ENCODE results near the gene SMARCAL1.

SMARCAL1 gene

GRCh38 chr2:216392945-216393840 lies 19.1 kb upstream of the SMARCAL1 start:
- no peak for DNase-seq (ENCODE audit: low spot score)

DNA sequence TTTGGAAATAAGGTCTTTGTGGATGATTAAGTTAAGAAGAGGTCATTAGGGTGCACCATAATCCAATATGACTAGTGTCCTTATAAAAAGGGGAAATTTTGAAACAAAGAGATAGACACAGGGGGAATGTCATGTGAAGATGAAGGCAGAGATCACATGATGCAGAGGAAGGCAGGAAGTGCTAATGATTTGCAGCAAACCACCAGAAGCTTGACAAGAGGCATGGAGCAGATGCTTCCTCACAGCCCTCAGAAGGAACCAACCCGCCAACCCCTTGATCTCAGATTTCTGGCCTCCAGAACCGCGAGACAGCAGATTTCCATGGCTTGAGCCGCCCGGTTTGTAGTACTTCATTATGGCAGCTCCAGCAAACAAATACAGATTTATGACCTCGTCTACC lies 17.4 kb upstream of the SMARCAL1 start:
- no peak for DNase-seq (ENCODE audit: low spot score)

DNA sequence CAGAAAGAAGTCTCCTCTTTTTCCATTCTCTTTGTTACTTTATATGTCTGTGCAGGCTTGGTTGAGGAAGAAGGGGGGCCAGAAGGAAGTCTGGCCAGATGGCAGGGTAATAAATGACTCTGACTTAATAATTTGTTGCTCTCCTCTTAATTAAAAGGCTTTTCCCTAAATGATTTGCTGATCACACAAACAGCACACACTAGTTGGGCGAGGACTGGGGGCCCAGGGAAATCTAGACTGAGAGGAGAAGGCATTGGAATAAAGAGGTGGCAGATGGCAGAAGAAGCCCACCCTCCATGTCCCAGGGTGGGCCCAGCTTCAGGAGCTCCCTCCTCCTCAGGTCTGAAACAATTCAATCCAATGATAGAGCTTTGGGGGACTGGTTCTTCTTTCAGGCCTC lies 12.7 kb upstream of the SMARCAL1 start:
- DNase-seq (ENCODE audit: low spot score): no peak

DNA sequence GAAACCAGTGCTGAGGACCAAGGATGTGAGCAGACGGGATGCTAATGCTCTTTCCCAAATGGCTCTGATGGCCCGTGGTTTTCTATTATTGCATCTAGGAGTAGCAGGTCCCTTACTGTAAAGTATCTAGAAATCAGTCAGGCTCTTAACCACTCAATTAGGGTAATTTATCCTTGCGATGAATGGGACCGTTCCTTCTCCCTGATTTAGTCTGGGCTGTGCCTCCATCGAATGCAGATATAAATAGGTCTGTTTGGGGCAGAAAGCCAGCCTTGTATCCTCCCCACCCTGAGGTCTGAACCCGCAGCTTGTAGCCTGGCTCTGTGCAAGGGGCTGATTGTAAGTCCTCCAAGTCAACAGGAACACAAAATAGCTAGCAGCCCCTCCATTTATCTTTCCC lies 9.5 kb upstream of the SMARCAL1 start:
- no peak for DNase-seq (ENCODE audit: low spot score)

DNA sequence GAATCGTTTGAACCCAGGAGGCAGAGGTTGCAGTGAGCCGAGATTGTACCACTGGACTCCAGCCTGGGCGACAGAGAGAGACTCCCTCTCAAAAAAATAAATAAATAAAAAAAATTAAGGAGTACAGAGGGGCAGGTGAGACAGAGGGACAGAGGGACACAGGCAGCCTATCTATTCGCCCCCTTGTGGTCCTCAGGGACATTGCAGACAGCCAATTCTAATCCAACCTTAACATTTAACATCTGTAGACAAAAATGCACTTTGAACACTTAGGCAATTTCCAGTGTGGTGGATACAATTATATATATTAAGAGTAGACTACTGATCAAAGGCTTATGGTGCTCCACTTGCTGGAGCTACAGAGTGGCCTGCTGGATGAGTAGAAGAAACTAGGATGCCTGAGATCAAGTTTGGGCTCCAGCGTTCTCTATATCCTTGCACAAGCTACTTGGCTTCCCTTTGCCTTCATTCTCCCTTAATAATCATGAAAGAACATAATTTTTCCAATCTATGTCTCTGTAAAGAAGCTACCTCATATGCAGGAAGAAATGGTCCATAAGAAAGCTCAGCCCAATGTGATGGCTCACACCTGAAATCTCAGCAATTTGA lies 8.2 kb upstream of the SMARCAL1 start:
- DNase-seq (ENCODE audit: low spot score): peak; percentile 42

- DNase-seq (ENCODE audit: low spot score): no peak
Measured at GRCh38 chr2:216405588-216405987, 6.7 kb upstream of the SMARCAL1 start.

- no peak for DNase-seq (ENCODE audit: low spot score)
Measured at GRCh38 chr2:216406826-216407225, 5.5 kb upstream of the SMARCAL1 start.

- no peak for DNase-seq (ENCODE audit: low spot score)
Measured at GRCh38 chr2:216408426-216409290, 3.6 kb upstream of the SMARCAL1 start.

GRCh38 chr2:216410550-216410949 lies 1.7 kb upstream of the SMARCAL1 start:
- DNase-seq (ENCODE audit: low spot score): no peak

GRCh38 chr2:216413882-216414281 lies 1.6 kb downstream of the SMARCAL1 start:
- no peak for DNase-seq (ENCODE audit: low spot score)

GRCh38 chr2:216414772-216415319 lies 2.6 kb downstream of the SMARCAL1 start:
- no peak for DNase-seq (ENCODE audit: low spot score)

- no peak for DNase-seq (ENCODE audit: low spot score)
Measured at GRCh38 chr2:216415541-216415940, 3.3 kb downstream of the SMARCAL1 start.

DNA sequence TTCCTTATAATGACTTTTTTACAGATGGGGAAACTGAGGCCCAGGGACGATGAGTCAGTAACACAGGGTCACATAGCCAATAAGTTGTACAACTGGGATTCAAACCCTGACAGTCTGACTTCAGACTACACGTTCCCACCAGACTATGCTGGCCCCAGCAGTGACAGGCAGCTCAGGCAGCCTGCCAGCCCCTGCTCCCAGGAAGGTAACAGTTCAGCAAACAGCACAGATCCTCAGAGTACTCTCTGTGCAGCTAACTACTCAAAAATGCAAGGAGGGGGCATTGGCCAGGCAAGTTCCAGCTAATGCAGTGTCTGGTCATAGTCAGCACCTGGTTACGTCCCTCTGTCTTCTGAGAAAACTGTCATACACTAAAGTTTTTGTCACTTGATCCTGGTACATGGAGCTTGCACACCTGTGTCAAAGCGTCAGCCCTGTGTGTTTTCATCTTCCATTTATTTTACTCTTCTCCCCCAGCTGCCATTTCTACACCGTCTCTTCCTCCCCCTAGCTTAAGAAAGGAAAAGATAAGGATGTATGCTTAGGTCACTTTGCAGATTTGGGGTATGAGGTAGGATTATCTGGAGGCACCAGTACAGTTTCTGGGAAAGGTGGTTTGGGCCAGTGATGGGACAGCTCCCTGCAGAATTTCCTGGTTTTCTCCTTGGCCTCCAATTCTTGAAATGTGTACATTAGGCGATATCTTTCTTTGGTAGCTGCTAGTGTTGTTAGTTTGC lies 4.5 kb downstream of the SMARCAL1 start:
- no peak for DNase-seq (ENCODE audit: low spot score)

DNA sequence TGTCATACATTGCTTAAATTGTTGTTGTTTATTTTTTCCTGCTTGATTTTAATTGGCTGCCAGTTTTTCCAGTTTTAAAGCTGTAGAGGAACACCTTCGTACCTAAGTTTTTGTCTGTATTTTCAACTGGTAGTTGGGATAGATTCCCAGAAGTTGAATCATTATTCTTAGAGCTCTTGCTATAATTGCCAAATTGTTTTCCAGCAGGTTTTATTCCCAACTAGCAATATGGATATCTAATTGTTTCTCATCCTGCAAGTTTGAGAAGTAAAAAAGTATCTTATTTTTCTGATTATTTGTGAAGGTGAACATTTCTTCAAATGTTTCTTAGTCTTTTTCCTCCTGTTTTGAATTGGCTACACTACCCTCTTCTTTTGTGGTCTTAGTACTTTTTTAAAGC lies 6.7 kb downstream of the SMARCAL1 start:
- DNase-seq (ENCODE audit: low spot score): no peak

GRCh38 chr2:216420367-216421101 lies 8.2 kb downstream of the SMARCAL1 start:
- no peak for DNase-seq (ENCODE audit: low spot score)

- no peak for DNase-seq (ENCODE audit: low spot score)
Measured at GRCh38 chr2:216423071-216423470, 10.8 kb downstream of the SMARCAL1 start.

DNA sequence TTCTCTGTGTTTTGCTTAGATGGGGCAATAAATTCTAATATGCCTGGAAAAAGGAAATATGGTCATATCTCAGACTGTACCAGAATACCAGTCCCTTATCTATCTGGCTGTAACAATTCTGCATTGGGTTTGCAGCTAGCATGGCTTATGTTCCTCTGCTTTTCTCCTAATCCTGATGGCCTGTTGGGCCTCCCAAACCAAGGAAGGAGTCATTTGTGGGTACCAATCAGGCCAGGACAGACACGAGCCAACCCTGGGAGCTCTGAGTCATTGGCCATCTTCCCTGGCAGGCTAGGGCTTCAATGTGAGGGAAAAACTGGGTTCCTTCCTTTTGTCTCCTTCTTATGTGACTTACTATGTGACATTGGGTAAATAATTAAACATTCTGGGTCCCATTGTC lies 12.0 kb downstream of the SMARCAL1 start:
- no peak for DNase-seq (ENCODE audit: low spot score)

DNA sequence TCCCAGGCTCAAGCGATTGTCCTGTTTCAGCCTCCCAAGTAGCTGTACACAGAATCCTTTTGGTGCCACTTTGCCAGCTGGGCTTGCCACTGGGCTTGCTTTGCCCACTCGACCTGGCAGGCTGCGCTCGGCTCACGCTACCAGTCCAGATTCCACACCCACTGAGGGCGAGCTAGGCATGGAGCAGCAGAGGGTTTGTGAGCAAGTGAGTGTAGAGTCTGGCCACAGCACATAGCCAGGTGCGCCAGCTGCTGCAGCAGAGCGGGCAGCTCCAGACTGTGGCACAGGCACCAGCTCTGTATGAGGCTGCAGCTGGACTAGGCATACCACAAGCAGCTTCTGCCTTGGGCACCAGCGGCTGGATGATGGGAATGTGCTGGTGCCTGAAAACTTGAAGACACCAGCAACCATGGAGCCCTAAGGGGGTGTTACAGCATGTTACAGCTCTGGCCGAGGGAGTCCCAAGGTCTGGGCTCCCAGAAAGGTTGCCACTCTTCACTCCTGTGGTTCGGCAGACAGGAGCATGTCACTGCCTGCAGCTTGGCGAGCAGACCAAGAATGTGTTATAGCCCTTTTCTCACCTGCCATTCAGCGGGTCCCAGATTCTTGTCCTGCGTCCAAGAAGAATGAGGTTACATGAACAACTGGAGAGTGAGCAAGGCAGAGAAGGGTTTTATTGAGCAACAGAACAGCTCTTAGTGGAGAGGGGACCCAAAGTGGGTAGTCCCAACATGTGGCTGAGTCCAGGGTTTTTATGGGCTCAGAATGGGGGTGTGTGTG lies 12.9 kb downstream of the SMARCAL1 start:
- no peak for DNase-seq (ENCODE audit: low spot score)

- no peak for DNase-seq (ENCODE audit: low spot score)
Measured at GRCh38 chr2:216426166-216426777, 14.0 kb downstream of the SMARCAL1 start.

DNA sequence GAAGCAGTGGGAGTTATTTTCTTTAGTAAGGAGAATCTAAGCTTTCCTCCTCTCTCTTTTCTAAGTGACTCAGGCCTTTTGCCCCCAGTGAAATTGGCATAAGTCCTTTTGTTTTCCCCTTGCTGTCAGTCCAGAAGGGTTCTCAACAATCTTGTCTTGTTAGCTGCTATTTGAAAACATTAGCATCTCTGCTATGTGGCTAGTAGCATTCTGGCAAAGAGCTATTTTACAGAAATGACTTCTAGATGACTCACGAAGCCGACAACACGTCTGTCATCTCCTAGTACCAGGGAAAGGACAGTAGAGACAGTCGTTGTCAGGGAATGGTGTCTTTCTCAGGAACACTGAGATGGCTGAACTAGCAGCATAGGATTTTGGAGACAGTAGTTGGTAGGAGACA lies 14.7 kb downstream of the SMARCAL1 start:
- DNase-seq (ENCODE audit: low spot score): peak; percentile 48

Measured in AG08396 (cell line).